Keratinocyte (primary cell): Measurements from ENCODE around the gene ROR2. TPM values are rescaled to one million over a fixed set of nuclear protein-coding genes. Genes with fewer than 3 reads are reported as not detected.

Source experiments
- DNase-seq: peaks from one replicate; pipeline ENCODE4 v3.0.0-alpha.2; 2011; ENCODE audit warnings: low read depth, missing footprints, low spot score
- FAIRE-seq: peaks from 2 replicates; lab custom pipeline; 2011; peaks lifted over from hg19 to GRCh38; lab: Jason Lieb, UNC
- H2AFZ ChIP-seq: 2 replicates; pipeline ENCODE4 v1.6.0; 2012; ENCODE audit warnings: low read length, control low read depth, inconsistent platforms; ENCODE audit not compliant: control insufficient read depth
- H3K27ac ChIP-seq: 2 replicates; pipeline ENCODE4 v1.5.1; 2011; ENCODE audit warnings: low read length; ENCODE audit not compliant: control insufficient read depth, insufficient read depth
- H3K27me3 ChIP-seq: 3 replicates; pipeline ENCODE4 v1.6.0; 2011; ENCODE audit warnings: low read length; ENCODE audit not compliant: control insufficient read depth, insufficient read depth; ENCODE audit errors: extremely low read depth
- H3K36me3 ChIP-seq, 2 experiments: 2 replicates in 1 of 2; 3 replicates in 1 of 2; pipeline ENCODE4 v1.5.1; 2011; ENCODE audit warnings: low read length in 2 of 2, mild to moderate bottlenecking in 1 of 2; ENCODE audit not compliant: control insufficient read depth in 2 of 2, insufficient read depth in 2 of 2; ENCODE audit errors: extremely low read depth in 1 of 2
- H3K4me1 ChIP-seq: 3 replicates; pipeline ENCODE4 v1.5.1; 2011; ENCODE audit warnings: low read length; ENCODE audit not compliant: control insufficient read depth, insufficient read depth; ENCODE audit errors: extremely low read depth
- H3K4me2 ChIP-seq: 3 replicates; pipeline ENCODE4 v1.6.0; 2011; ENCODE audit warnings: low read depth, low read length; ENCODE audit not compliant: control insufficient read depth, insufficient read depth; ENCODE audit errors: extremely low read depth
- H3K4me3 ChIP-seq, 3 experiments: fragments of 200-600 bp in 1 of 3; sonication (generic) in 1 of 3; 2 replicates in 2 of 3; 3 replicates in 1 of 3; pipeline ENCODE4 v1.5.1; 2011 to 2016; ENCODE audit warnings: low read length in 3 of 3, mild to moderate bottlenecking in 3 of 3, control low read depth in 2 of 3, inconsistent platforms in 1 of 3, low read depth in 1 of 3, mixed read lengths in 1 of 3, mixed run types in 1 of 3, moderate library complexity in 1 of 3; ENCODE audit not compliant: control insufficient read depth in 2 of 3, insufficient read depth in 2 of 3; ENCODE audit errors: extremely low read depth in 1 of 3
- H3K79me2 ChIP-seq: 2 replicates; pipeline ENCODE4 v1.6.0; 2012; ENCODE audit warnings: low read length; ENCODE audit not compliant: control insufficient read depth, insufficient read depth
- H3K9ac ChIP-seq: 3 replicates; pipeline ENCODE4 v1.6.0; 2011; ENCODE audit warnings: low read length; ENCODE audit not compliant: control insufficient read depth, insufficient read depth; ENCODE audit errors: extremely low read depth
- H3K9me1 ChIP-seq: 3 replicates; pipeline ENCODE4 v1.6.0; 2011; ENCODE audit warnings: low read length; ENCODE audit not compliant: control insufficient read depth, insufficient read depth; ENCODE audit errors: extremely low read depth
- H3K9me3 ChIP-seq: 2 replicates; pipeline ENCODE4 v1.5.1; 2012; ENCODE audit warnings: low read depth, low read length; ENCODE audit not compliant: control insufficient read depth
- H4K20me1 ChIP-seq: 3 replicates; pipeline ENCODE4 v1.6.0; 2011; ENCODE audit warnings: low read length; ENCODE audit not compliant: control insufficient read depth, insufficient read depth; ENCODE audit errors: extremely low read depth
- CTCF ChIP-seq, 3 experiments: IDR thresholded peaks in 1 of 3; conservative IDR thresholded peaks in 1 of 3; optimal IDR thresholded peaks in 1 of 3; 2 replicates in 2 of 3; 3 replicates in 1 of 3; pipeline versions ENCODE3 to v1.5.1; 2011; ENCODE audit warnings: low read length in 3 of 3, mild to moderate bottlenecking in 3 of 3, moderate library complexity in 2 of 3, control low read depth in 1 of 3, inconsistent platforms in 1 of 3; ENCODE audit not compliant: insufficient read depth in 2 of 3; ENCODE audit errors: extremely low read depth in 1 of 3
- EZH2 ChIP-seq: IDR thresholded peaks from one replicate; pipeline ENCODE4 v1.6.1; 2012; ENCODE audit warnings: inconsistent platforms, mild to moderate bottlenecking, low read length, moderate library complexity
- dilution Hi-C: fragments of 300-500 bp; cut with MboI; formaldehyde crosslinking; loops from one replicate; pipeline ENCODE4 v1.7.0; 2020; ENCODE audit warnings: low sequenced_read_pairs; ENCODE audit not compliant: extremely low pct_ligation_motif_present
- polyA plus RNA-seq, 5 experiments: library from polyadenylated mRNA; depleted of rRNA in 3 of 5; stranded (reverse) in 3 of 5; stranded (forward) in 1 of 5; unstranded in 1 of 5; fragments of >200 nt; gene quantifications; 1 replicate in 1 of 5; 2 replicates in 3 of 5; 3 replicates in 1 of 5; pipeline versions ENCODE4 v1.2.1 to v1.2.3, GENCODE V29; 2011 to 2012; ENCODE audit warnings: missing spikeins in 2 of 5, low read depth in 1 of 5, low replicate concordance in 1 of 5

Gene ROR2
- polyA plus RNA-seq, 1 donor (not counting 4 experiments of a cell fraction or from before 2014, with no cell fraction given), result 0.22 TPM

DNA sequence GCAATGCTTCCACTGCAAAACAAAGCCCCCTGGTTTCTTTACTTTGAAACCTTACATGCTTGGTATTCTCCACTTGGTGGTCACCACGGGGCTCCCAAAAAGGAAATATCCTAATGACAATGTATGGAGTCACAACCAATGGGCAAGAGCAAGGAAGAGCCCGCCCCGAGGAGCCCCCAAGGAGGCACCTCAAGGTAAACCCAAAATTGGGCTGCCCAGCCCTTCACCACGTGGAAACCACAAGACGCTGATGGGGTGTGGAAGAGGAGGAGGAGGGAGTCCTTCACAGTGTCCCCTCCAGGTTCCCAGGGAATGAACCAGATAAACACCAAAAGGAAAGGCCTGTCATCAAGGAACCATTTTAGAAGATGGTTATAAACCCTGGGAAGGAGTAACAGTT is 3.8 kb downstream of the ROR2 start:
- Histone ChIP-seq H3K4me3 (no peak overlapping the region), H4K20me1 (no peaks in the 10 kb centered on the region), H3K4me1 (peaks cover 4% of the 10 kb centered on the region), H3K79me2 (no peaks in the 10 kb centered on the region), H3K9me1 (no peaks in the 10 kb centered on the region), H3K36me3 (no peaks in the 10 kb centered on the region), H3K27me3 (peaks cover 59% of the 10 kb centered on the region), H3K9me3 (no peaks in the 10 kb centered on the region), H3K27ac (no peak overlapping the region), H3K4me2 (no peak overlapping the region), H2AFZ (no peak overlapping the region), H3K9ac (no peak overlapping the region)
- dilution Hi-C loops, result no loop called here
- TF ChIP-seq EZH2, result no peak
- TF ChIP-seq CTCF (optimal IDR thresholded peaks at IDR 0.05 in 1 of 3, IDR thresholded peaks at IDR 0.05 in 1 of 3, conservative IDR thresholded peaks at IDR 0.05 in 1 of 3; ENCODE audit: extremely low read depth in 1 of 3, insufficient read depth in 2 of 3, low read length in 3 of 3), result no peak
- FAIRE-seq, result no peak
- DNase-seq, result no peak

- no peak for FAIRE-seq
- peaks cover 51% of the 10 kb centered on the region for H3K27me3 ChIP-seq
- peaks cover 4% of the 10 kb centered on the region for H3K4me1 ChIP-seq
- H2AFZ ChIP-seq, result no peak overlapping the region
- DNase-seq, result no peak
- no peak overlapping the region for H3K9ac ChIP-seq
- TF ChIP-seq CTCF (optimal IDR thresholded peaks at IDR 0.05 in 1 of 3, IDR thresholded peaks at IDR 0.05 in 1 of 3, conservative IDR thresholded peaks at IDR 0.05 in 1 of 3; ENCODE audit: extremely low read depth in 1 of 3, insufficient read depth in 2 of 3, low read length in 3 of 3) (no peak), EZH2 (no peak)
- H3K9me3 ChIP-seq, result no peaks in the 10 kb centered on the region
- no peaks in the 10 kb centered on the region for H3K79me2 ChIP-seq
- H3K36me3 ChIP-seq, result no peaks in the 10 kb centered on the region
- H4K20me1 ChIP-seq, result no peaks in the 10 kb centered on the region
- H3K9me1 ChIP-seq, result no peaks in the 10 kb centered on the region
- H3K4me2 ChIP-seq, result no peak overlapping the region
- H3K27ac ChIP-seq, result no peak overlapping the region
- H3K4me3 ChIP-seq, result no peak overlapping the region
- dilution Hi-C loops, result no loop called here
Observed at GRCh38 chr9:91945277-91946085, 4.5 kb downstream of the ROR2 start.
